Measurements from ENCODE around the gene SLC20A1. TPM values are rescaled to one million over a fixed set of nuclear protein-coding genes. Genes with fewer than 3 reads are reported as not detected.

SLC20A1 gene
- total RNA-seq, 1 experiment from 2014 or later = 58.4 TPM

DNA sequence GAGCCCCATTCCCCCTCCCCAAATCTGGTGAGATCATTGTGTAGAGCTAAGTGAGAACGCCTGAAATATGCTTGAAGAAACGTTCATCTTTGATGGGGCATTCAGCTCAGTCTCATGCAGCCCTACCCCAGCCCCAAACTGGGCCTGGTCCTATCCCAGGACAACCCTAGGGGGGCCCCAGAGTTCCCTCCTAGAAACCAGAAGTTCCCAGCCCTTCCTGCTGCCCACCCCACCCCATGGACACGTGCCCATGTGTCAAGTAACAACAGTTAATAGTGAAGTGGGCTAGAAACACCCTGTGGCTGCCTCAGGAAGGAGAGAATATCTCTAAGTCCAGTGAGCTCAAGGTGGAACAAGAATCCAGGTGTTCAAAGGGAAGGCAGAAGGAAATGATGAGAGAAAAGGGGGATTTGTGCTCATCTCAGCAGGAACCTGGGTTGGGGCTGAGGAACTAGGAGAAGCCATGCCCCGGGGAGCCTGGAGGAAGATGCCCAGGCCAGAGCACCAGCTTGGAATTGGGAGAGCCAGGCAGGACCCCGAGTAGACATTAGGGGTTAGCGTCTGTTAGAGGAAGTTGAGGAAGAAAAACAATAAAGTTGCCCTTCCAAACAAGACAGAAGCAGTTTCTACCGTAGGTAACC lies 20.1 kb upstream of the SLC20A1 start:
- no peak for DNase-seq (ENCODE audit: low read depth)

DNA sequence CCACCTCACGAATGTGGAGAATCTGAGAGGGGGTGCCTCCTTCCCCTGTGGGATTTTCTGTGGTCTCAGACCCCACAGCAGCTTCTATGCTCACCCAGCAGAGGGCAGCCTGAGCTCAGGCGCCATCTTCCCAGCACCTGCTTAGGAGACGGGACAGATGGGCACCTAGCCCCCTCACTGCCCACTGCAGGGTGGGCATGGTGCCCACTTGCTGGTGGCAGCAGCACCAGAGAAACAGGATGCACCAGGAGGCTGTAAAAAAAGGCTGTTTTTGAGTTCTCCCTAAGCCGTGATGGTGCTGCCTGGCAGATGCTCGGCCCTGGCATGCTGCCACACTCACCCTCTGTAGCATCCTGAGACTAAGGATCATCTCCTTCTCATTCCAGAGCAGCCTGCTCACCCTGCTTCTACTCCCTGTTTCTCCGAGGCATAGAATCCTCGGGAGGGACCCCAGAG lies 19.1 kb upstream of the SLC20A1 start:
- DNase-seq (ENCODE audit: low read depth) = peak; percentile 82

- peak; percentile 94 for DNase-seq (ENCODE audit: low read depth)
Measured at GRCh38 chr2:112627060-112628040, 18.4 kb upstream of the SLC20A1 start.

- no peak for DNase-seq (ENCODE audit: low read depth)
Measured at GRCh38 chr2:112629224-112629623, 16.5 kb upstream of the SLC20A1 start.

DNA sequence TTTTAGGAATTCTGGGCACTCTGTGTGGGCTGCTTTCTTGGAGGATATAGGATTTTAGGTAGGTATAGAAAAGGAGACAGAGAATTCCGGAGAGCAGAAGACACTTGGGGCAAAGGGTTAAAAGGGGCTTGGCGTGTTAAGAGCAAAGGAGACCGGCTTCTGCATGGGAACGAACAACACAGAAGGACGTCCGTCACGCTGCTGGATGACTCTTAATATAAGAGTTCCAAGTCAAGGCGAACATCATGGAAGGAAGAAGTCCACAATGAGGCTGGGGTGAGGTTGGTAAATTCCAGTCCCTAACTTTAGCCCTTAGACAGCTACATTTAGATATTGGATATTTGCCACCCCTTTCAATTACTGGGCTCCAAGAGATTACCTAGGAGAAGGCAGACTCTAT lies 15.9 kb upstream of the SLC20A1 start:
- no peak for DNase-seq (ENCODE audit: low read depth)

DNA sequence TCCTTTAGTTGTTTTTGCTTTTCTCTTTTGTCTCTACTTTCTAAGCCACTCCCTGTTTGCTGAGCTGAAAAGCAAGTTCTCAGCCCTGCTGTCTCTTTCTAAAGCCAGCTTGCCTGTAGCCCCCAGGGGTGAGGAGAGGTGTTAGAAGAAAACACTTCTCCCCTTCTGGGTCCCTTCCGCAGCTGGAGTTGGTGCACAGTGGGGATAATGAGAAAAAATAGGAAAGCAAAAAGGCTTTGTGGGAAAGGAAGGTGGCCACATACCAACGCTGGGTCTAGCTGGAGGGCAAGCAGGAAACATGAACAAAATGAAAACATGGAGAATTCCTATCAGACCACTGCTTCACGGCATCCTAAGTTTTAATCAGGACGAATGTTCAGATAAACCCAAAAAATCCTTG lies 15.5 kb upstream of the SLC20A1 start:
- DNase-seq (ENCODE audit: low read depth) = peak; percentile 37

GRCh38 chr2:112633708-112634107 lies 12.0 kb upstream of the SLC20A1 start:
- DNase-seq (ENCODE audit: low read depth) = no peak

DNA sequence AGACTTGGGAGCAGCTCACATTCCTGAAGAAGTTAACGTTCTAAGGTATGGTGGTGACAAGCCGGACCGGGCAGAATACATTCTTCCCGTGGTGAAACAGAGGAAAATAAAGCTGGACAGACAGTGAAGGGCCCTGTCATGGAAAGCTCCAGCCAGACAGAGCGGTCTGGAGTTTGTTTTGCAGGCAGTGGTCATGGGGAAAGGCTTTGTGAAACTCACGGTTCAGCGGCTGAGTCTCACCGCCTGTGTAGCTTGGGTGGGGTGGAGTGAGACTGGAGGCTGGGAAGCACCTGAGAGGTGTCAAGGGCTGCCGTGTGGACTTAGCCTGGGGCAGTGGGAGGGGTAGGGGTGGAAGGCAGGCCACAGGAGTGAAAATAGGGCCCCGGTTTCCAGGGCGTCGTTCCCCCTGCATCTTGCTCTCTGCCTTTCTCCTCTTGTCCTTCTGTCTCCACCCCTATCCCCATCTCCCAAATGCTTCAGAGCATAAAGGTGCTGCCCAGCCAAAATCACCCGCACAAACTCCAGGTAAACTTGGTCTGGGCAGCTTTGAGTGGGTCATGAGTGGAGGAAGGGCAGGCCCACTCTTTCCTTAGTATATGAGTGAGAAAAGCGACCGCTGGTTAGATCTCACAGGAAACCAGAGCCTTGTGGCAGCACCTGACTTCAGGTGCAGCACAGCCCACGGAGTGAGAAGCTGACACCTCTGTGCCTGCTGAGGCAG lies 11.4 kb upstream of the SLC20A1 start:
- no peak for DNase-seq (ENCODE audit: low read depth)

- no peak for DNase-seq (ENCODE audit: low read depth)
Measured at GRCh38 chr2:112634874-112635157, 10.9 kb upstream of the SLC20A1 start.

DNA sequence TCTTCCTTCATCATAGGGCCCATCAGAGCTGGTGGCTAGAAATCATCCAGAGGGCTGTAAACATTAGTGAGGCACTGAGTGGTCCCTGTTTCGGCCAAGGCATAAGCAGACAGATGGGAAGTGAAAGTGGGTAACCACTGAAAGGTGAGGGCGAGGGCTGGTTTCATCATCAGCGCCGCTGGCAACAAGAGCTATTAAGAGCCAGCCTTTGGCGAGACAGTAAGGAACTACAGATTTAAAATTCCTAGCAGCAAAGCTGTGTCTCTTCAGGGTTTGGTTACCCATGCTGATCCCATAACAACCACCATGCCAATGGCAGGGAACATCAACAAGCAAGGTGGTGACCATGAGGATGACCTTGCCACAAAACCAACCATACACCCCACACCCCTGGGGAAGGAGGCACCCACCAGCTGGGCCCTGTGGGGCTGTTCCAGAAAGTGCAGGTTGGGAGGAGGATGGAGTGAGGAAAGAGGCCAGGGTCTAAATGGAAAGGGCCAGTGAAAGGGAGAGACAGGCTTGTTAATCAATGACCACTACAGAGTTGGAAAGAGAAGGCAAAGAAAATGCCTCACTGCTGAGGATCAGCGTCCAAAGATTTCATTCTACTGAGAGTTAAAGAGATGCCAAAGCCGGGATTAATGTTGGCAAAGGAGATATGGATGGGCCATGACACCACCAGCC lies 9.0 kb upstream of the SLC20A1 start:
- no peak for DNase-seq (ENCODE audit: low read depth)

GRCh38 chr2:112637289-112637660 lies 8.5 kb upstream of the SLC20A1 start:
- DNase-seq (ENCODE audit: low read depth) = no peak

DNA sequence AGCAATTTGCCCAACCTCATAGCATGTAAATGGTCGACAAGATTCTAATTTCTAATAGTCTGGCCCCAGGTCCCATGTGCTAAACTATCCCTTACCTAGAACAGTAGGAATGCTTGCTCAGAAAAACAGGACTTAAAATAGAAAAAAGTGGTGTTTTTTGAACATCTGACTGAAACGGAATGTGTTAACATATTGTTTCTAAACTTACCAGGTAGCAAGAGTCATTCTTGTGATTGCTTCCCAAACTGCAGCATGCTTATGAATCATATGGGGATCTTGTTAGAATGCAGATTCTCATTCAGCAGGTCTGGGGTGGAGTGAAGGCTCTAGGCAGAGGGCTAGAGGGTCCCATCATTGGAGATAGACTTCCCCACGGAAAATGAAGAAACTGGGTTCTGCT lies 5.8 kb upstream of the SLC20A1 start:
- DNase-seq (ENCODE audit: low read depth) = no peak

GRCh38 chr2:112640467-112640799 lies 5.3 kb upstream of the SLC20A1 start:
- no peak for DNase-seq (ENCODE audit: low read depth)

GRCh38 chr2:112640800-112641675 lies 4.7 kb upstream of the SLC20A1 start:
- peak; percentile 92 for DNase-seq (ENCODE audit: low read depth)

DNA sequence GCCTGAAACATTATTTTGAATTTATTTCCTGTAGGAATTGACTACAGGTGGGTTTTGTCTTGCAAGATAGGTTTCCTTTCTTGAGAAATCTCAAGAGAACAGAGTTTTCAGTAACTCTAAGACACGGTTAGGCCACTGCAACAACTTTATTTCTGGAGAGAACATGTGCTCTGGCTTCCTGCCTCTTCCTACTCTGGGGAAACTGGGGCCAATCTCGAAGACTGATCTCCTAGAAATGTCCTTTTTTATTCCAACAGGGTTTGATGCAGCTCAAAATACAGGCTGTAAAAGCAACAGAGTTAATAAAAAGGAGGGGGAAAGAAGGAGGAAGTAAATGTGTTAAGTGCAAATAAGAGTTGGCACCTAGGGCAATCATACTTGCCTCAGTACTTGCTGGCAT lies 4.0 kb upstream of the SLC20A1 start:
- DNase-seq (ENCODE audit: low read depth) = no peak

DNA sequence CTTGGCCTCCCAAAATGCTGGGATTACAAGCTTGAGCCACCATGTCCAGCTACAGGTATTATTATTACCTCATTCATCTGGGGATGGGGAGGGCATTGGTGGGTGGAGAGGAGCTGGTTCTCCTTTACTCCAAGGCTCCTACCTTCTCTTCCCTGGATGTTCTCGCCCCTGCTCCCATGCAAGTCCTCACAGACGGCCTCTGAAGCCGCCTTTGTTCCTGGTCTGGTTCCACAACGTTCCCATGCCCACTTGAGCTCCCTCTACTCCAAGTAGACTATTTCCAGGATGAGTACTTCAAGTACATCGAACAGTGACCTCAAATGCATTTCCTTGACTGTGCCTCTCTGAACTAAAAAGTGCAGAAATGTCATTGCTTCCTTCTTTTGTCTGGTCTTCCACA lies 3.2 kb upstream of the SLC20A1 start:
- no peak for DNase-seq (ENCODE audit: low read depth)

- DNase-seq (ENCODE audit: low read depth) = peak; percentile 26
Measured at GRCh38 chr2:112642966-112643365, 2.8 kb upstream of the SLC20A1 start.

GRCh38 chr2:112643488-112643887 lies 2.3 kb upstream of the SLC20A1 start:
- no peak for DNase-seq (ENCODE audit: low read depth)

DNA sequence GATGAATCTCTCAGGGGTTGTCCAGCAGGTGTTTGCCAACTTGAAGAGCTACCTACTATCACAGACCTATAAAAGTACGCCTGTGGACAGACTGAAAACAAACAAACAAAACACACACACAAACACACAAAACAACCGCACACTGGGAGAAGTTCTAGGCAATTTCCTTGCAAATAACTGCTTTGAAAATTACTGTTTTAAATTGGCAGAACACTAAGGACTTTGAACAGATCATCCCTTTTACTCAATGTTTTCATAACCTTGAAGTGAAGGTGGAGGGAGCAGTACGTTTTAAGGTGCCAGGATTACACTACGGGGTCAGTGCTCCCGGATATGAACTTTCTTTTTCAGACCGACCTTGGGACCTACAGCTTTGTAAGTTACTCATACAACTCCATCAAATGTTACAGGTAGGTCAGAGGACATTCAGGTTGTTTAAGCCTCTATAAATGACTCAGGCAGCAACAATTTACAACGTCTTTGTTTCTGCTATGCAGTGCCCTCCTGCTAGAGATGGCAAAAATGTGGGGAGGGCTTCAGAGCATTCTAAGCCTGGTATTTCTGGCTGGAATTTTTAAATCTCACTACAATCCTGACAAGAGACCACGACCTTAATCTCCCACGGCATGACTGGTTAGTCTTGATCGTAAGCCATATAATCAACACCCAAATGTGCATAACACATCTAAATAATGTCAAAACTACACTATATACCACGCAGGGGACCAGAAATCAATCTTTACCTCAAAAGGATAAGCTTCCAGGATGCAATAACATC lies 1.4 kb upstream of the SLC20A1 start:
- peak; percentile 57 for DNase-seq (ENCODE audit: low read depth)

- no peak for DNase-seq (ENCODE audit: low read depth)
Measured at GRCh38 chr2:112644933-112645309, 818 bp upstream of the SLC20A1 start.
